ENCODE measurements around the gene PUS10.

DNA sequence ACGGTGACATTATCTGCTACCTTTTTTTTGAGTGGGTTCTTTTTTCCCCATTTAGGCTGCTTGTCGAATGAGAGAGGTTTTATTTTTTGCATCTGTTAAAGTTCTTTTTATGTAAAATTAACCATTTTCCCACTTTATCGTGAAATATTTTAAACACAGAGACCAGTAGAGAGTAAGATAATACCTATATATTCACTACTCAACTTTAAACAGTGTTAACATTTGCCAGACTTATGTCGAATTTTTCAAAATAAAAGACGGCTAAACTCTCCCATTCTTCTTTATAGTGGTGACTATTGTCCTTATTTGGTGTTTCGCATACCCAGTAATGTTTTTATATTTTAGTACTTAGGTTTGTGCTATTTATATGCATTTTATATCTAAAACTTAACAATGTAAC is 743 bp upstream of the PUS10 start:
- no peak for TF ChIP-seq POLR2AphosphoS5 (IDR thresholded peaks at IDR 0.05; ENCODE audit: low read depth)
- TF ChIP-seq, protein P1, sequence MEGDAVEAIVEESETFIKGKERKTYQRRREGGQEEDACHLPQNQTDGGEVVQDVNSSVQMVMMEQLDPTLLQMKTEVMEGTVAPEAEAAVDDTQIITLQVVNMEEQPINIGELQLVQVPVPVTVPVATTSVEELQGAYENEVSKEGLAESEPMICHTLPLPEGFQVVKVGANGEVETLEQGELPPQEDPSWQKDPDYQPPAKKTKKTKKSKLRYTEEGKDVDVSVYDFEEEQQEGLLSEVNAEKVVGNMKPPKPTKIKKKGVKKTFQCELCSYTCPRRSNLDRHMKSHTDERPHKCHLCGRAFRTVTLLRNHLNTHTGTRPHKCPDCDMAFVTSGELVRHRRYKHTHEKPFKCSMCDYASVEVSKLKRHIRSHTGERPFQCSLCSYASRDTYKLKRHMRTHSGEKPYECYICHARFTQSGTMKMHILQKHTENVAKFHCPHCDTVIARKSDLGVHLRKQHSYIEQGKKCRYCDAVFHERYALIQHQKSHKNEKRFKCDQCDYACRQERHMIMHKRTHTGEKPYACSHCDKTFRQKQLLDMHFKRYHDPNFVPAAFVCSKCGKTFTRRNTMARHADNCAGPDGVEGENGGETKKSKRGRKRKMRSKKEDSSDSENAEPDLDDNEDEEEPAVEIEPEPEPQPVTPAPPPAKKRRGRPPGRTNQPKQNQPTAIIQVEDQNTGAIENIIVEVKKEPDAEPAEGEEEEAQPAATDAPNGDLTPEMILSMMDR (conservative IDR thresholded peaks at IDR 0.05; ENCODE audit: low read depth in 2 of 2) = no peak
- TF ChIP-seq EZH2phosphoT487 (IDR thresholded peaks at IDR 0.05; ENCODE audit: unreplicated experiment) = no peak
- TF ChIP-seq, protein P2, sequence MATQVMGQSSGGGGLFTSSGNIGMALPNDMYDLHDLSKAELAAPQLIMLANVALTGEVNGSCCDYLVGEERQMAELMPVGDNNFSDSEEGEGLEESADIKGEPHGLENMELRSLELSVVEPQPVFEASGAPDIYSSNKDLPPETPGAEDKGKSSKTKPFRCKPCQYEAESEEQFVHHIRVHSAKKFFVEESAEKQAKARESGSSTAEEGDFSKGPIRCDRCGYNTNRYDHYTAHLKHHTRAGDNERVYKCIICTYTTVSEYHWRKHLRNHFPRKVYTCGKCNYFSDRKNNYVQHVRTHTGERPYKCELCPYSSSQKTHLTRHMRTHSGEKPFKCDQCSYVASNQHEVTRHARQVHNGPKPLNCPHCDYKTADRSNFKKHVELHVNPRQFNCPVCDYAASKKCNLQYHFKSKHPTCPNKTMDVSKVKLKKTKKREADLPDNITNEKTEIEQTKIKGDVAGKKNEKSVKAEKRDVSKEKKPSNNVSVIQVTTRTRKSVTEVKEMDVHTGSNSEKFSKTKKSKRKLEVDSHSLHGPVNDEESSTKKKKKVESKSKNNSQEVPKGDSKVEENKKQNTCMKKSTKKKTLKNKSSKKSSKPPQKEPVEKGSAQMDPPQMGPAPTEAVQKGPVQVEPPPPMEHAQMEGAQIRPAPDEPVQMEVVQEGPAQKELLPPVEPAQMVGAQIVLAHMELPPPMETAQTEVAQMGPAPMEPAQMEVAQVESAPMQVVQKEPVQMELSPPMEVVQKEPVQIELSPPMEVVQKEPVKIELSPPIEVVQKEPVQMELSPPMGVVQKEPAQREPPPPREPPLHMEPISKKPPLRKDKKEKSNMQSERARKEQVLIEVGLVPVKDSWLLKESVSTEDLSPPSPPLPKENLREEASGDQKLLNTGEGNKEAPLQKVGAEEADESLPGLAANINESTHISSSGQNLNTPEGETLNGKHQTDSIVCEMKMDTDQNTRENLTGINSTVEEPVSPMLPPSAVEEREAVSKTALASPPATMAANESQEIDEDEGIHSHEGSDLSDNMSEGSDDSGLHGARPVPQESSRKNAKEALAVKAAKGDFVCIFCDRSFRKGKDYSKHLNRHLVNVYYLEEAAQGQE (IDR thresholded peaks at IDR 0.05; ENCODE audit: unreplicated experiment) = no peak
- no peak for TF ChIP-seq CREB1 (CRISPR knock-in tag; IDR thresholded peaks at IDR 0.05; ENCODE audit: low read depth)
